GM11168 (cell line): ENCODE results near the gene KATNAL1.

Experiments
- in situ Hi-C: fragments of 300-500 bp; cut with MboI; formaldehyde crosslinking; loops from one replicate; pipeline ENCODE4 v1.12.0; 2022; ENCODE audit warnings: low sequenced_read_pairs; ENCODE audit not compliant: unreplicated experiment

Gene KATNAL1

DNA sequence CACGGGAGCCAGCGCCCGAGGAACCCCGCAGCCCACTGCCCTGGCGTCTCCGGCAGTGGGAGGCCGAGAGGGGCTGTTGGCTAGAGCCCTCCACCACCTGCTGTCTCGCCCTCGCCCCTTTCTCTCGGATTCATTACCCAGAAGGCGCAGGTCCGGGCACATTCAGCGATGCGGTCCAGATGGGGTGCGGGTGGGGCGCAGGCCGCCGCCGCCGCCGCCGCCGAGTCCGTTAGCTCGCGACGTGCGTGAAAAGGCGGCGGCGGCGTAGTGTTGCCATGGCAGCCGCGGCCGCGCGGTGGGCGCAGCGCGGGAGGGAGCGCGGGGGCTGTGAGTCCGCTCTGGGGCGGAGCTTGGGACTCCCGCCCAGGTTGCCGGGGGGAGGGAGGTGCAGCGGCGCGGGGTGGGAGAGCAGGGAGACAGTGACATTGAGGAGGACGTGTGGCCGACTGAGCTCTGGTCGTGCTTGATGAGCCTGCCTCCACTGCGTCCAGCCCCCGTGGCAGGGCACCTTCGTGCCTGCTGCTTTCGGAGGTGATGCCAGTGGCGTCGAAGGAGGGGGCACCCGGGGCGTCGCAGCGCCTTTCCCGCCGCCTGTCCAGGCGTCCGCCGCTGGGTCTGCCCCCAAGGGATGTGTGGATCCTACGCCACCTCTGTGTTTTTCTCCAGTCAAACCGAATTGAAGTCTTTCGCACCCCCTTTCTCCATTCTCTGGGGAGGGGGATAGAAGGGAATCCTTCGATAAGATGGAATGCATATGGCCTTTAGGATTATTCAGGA lies at the start of gene KATNAL1:
Gene KATNAL1 (minus strand): TSS at position 358 of the 777 bp plus-strand sequence. CDS start 23,774 bp downstream, outside the sequence.
- in situ Hi-C loops = no loop called here

- in situ Hi-C loops = no loop called here
Observed at GRCh38 chr13:30355839-30356238, 48.5 kb upstream of the KATNAL1 start.

- in situ Hi-C loops = no loop called here
Observed at GRCh38 chr13:30355384-30355699, 48.0 kb upstream of the KATNAL1 start.

DNA sequence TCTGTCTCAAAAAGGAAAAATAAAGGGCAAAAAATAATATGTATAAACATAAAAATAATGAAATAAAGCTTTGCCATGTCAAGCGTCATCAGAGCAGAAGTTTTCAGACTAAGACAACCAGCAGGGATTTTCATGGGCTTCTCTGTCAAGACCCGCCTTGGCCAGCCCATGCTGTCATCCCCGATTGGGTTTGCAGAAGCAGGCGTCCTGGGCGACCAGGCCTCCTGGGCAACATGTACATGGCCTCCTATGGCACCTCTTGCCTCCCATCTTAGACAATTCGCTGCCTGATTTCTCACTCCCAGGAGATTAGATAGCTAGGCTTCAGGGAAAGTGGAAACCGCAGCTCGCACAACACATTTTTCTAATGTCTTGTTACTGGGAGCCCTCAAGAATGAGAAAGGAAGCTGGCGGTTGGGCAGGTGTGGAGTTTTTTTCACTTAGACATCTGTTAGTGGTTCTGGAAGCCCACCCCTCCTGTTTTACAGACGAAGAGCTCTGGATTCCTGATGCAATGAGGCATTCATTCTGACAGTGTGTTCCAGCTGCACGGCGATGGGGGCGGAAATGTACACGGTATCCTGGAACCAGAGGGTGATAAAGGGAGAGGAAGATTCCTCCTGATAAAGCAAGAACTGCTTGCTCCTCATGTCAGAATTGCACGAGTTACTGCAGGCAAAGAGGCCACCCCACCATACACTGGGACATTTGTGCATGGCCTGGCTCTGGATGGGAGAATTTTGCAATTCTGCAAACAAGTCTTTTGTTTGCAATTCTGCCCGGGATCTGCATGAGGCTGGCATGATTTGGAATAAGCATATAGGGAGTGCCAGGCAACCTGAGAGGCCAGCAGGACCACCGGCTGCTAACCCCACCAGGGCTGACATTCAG lies 47.4 kb upstream of the KATNAL1 start:
- in situ Hi-C loops = no loop called here

DNA sequence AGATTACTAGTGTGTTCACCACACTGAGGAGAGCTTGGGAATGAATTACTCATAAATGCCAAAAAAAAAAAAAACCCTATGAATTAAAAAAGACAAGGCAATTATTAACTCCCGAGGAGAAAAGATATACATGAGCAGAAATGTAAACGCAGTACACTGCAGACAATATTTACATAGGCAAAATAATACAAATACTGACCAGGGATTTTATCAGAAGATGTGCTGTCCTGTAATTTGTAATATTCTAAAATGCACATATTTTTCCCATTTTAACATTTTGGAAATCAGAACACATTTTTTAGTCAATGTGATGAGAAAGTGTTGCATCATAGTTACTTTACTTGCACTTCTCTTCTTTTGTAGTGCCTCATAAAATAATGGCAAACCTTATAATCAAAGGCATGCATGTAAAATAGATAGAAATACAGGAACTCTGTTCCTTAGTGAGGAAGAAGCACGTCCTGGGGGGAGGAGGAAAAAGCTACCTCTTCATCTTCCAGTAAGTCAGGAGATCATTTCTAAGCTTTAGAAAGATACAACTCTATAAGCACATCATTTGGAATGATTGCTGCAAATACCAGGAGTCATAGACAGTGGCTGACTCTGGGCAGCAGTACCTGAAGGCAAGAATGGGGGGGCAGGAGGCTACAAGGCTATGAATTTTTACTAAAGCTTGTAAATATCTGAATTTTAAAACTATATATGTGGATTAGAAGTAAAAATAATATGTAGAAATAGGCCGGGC lies 46.3 kb upstream of the KATNAL1 start:
- in situ Hi-C loops = no loop called here

GRCh38 chr13:30353060-30353459 lies 45.7 kb upstream of the KATNAL1 start:
- in situ Hi-C loops = no loop called here

DNA sequence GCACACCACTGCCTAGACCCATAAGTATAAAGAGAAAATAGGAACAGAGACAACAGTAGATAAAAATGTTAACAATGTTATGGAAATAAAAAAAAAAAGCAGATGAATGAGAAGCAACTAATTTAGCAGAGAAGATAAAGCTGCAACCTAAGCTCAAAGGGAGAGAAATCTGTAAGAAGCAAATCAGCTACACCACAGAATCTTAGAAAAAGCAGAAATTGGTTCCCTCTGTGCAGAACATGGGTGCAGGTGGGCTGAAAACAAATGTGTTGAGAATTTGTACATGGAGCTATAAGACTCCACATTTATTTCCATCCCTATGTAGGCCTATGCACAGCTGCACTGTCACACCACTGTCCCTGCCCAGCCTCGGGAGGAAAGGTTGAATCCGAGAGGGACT lies 44.8 kb upstream of the KATNAL1 start:
- in situ Hi-C loops = no loop called here

DNA sequence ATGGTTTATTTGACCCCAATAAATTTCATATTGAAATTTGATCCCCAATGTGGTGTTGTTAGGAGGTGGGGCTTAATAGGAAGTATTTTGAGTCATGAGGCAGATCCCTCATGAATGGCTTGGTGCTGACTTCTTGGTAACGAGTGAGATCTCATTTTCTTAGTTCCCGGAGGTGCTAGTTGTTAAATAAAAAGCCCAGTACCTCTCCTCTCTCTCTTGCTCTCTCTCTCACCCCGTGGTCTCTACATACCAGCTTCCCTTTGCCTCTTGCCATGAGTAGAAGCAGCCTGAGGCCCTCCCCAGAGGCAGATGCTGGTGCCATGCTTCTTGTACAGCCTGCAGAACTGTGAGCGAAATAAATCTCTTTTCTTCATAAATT lies 39.4 kb upstream of the KATNAL1 start:
- in situ Hi-C loops = loop anchor here (25.0 kb wide), 1 partner anchor 209 kb away; no protein-coding TSS in a partner anchor

GRCh38 chr13:30346153-30346788 lies 38.9 kb upstream of the KATNAL1 start:
- in situ Hi-C loops = loop anchor here (25.0 kb wide), 1 partner anchor 209 kb away; no protein-coding TSS in a partner anchor

DNA sequence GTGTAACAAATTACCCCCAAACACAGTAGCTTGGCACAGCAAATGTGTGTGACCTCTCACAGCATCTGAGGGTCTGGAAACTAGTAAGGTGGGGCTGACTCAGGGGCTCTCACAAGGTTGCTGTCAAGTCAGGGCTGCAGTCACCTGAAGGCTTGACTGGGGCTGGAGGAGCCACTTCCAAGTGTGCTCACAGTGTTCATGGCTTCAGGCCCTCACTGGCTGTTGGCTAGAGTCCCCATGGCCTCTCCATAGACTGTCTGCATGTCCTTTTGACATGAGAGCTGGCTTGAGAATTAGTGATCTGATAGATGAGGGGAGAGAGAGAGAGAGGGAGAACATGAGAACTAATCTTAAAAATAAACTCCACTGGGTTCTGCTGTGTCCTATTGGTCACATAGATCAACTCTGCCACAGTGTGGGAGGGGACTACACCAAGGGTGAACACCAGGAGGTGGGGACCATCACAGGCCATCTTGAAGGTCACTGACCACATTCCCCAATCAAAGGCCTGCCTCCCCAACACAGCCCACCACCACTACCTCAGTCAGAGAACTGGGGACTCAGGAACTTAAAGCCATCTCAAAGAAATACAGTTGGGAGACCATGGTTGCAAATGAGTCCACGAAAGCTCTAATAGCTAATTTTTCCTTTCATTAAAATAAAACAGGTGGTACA lies 38.2 kb upstream of the KATNAL1 start:
- in situ Hi-C loops = loop anchor here (25.0 kb wide), 1 partner anchor 208 kb away; no protein-coding TSS in a partner anchor

- in situ Hi-C loops = loop anchor here (25.0 kb wide), 1 partner anchor 205 kb away; no protein-coding TSS in a partner anchor
Observed at GRCh38 chr13:30341815-30342570, 34.6 kb upstream of the KATNAL1 start.

DNA sequence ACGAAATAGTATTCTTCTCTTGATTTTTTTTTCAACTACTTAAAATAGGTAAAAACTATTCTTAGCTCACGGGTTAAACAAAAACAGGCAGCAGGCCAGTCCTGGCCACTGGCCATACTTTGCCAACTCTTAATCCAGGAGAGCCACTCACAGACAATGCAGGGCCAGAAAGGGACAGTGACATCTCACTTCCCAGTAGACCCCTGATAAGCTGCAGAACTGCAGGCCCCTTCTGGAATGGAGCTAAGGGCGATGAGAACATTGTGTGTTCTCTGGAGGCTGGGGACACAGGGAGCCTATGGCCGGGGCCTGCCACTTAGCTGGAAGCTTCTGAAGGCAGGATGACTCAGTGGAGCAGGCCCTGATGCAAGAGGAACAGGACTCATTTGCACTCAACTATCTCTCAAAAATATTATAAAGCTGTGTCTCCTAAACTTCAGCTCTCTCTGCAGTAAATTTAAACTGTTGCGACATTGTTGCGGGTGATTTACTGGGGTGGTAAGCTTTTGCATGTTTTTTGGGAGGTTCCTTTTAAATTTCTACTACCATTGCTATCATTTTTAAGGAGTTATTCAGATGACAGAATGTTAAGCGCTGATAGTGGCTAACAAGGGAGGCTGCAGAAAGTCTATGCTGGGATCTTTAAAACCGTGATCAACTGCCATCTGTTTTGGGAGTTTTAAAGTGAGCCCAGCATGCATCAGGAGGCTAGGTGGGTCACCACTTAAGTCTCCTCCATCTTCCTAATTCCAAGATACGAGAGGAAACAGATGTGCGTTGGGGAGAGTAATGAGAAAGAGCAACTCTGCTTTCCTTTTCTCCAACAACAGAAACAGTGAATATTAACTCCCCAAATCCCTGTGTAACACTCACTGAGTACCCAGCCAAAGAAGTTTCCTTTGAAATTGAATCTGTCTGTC lies 33.2 kb upstream of the KATNAL1 start:
- in situ Hi-C loops = loop anchor here (25.0 kb wide), 1 partner anchor 203 kb away; no protein-coding TSS in a partner anchor

DNA sequence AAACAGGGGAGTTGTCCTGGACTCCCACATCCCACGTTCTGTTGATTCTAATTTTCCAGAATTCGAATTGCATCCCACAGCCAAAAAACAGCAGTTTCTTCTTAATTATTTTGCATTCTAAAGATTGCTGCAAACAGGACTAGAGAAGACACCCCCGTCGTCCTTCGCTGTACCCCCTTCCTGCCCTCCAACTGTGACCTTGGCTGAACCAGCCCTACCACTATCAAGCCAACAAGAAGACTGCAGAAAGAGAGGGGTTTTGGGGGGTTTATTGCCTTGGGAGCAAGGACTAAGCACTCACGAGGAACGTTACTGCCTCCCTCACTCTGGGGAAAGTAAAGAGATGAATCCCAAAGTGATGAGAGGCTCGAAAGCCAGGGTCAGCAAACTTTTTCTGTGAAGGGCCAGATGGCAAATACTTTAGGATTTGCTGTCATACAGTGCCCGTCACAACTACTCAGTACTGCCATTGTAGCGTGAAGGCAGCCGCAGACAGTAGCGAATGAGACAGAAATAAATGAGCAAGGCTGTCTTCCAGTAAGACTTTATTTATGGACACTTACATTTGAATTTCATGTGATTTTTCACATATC lies 32.5 kb upstream of the KATNAL1 start:
- in situ Hi-C loops = loop anchor here (25.0 kb wide), 1 partner anchor 203 kb away; no protein-coding TSS in a partner anchor

- in situ Hi-C loops = loop anchor here (25.0 kb wide), 1 partner anchor 202 kb away; no protein-coding TSS in a partner anchor
Observed at GRCh38 chr13:30338952-30339351, 31.6 kb upstream of the KATNAL1 start.

DNA sequence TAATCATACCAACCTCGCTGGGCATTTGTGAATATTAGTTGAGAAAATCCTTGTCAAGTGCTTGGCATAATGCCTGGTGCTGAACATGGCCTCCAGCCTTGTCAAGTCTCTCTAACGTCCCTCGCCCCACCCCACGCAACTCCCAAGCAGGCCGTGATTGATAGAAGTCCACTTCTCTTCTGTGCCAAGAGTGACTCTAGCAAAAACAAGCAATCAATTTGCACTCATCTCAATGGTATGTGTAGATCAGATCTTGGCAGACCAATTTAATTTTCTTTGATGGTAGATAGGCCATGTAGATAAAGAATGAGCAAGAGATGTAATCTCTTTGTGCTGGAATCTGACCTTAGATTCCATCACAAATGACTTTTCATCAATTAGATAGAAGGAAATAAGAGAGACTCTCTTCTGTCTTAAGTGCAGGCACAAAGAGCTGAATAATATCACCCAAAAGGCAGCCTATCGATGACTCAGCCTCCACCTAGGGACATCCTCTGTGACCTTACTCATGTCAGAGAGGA lies 31.0 kb upstream of the KATNAL1 start:
- in situ Hi-C loops = loop anchor here (25.0 kb wide), 1 partner anchor 201 kb away; no protein-coding TSS in a partner anchor

GRCh38 chr13:30337061-30337610 lies 29.8 kb upstream of the KATNAL1 start:
- in situ Hi-C loops = loop anchor here (25.0 kb wide), 1 partner anchor 200 kb away; no protein-coding TSS in a partner anchor
